AG04450 (cell line): ENCODE data around the gene MYO7B. TPM values are rescaled to one million over a fixed set of nuclear protein-coding genes. Genes with fewer than 3 reads are reported as not detected.

Source experiments
- CTCF ChIA-PET: fragments of 300-600, 350-600 bp; formaldehyde crosslinking; extraction: SDS; loops from one replicate; lab custom pipeline; 2022; ENCODE audit warnings: antibody characterized with exemption, inconsistent platforms; lab: Charles Lee
- POLR2A ChIA-PET: fragments of 350-600 bp; formaldehyde crosslinking; extraction: SDS; loops from one replicate; lab custom pipeline; 2021; ENCODE audit warnings: antibody characterized with exemption, inconsistent platforms; lab: Yijun Ruan, JAX
- DNase-seq: peaks from one replicate; pipeline ENCODE4 v3.0.0-alpha.2; 2011; ENCODE audit warnings: low read depth, low spot score
- H3K27ac ChIP-seq: one replicate; pipeline ENCODE4 v1.5.1; 2012; ENCODE audit warnings: low read depth, low read length, control low read depth
- H3K27me3 ChIP-seq: one replicate; pipeline ENCODE4 v1.6.0; 2012; ENCODE audit warnings: low read length; ENCODE audit not compliant: control insufficient read depth, insufficient read depth
- H3K4me3 ChIP-seq: 2 replicates; pipeline ENCODE4 v1.5.1; 2011; ENCODE audit warnings: mild to moderate bottlenecking, low read depth, low read length, control low read depth
- H3K9me3 ChIP-seq: 2 replicates; pipeline ENCODE4 v1.5.1; 2012; ENCODE audit warnings: low read length; ENCODE audit not compliant: control insufficient read depth, insufficient read depth
- polyA plus RNA-seq: library from polyadenylated mRNA; depleted of rRNA; stranded (reverse); fragments of >200 nt; gene quantifications from 2 replicates; pipeline ENCODE4 v1.2.3, GENCODE V29; 2011
- TF ChIP-seq, protein P1 (sequence below): IDR thresholded peaks from 2 replicates; pipeline ENCODE4 v1.5.1; 2011; ENCODE audit warnings: low read depth, low read length, control low read depth, inconsistent platforms

The MYO7B gene
- polyA plus RNA-seq, 1 experiment: 0.02 TPM

DNA sequence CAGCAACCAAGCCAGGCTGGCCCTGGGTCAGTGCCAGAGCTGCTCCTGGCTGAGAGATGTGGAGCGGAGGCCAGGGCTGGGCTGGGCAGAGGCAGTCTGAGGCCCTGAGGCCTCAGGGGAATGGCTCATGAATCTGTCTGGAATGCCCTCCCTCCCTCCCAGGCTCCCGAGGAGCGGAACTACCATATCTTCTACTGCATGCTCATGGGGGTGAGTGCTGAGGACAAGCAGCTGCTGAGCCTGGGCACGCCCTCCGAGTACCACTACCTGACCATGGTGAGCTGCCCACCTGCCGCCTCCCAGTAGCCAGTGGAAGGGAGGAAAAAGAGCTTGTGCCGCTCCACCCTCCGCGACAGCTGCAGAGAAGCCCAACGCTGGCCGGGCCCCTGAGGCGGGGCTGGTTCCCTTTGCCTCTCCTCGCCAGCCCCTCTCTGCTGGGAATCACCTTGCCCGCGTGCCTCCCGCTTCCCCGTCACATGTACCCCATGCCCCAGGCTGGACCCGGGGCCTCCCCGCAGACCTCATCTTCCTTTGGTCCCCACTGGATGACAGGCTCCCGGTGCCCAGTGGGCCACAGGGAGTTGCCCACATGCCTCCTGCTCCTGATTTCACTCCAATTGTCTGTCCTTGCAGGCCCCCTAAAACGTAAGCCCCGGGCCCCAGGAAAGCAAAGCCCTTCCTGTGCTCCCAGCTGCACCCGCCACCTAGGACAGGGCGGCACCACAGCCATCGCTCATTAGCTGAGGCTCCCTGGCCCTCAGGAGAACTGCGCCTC, 41.1 kb downstream of the MYO7B start:
- POLR2A ChIA-PET: no interaction called here
- DNase-seq: no peak
- CTCF ChIA-PET: interaction anchor here (0.5 to 2.6 kb wide), 3 partner anchors 15 to 106 kb away, joined by 3 to 7 read pairs (median 4); no protein-coding TSS in a partner anchor
- H3K27me3 ChIP-seq: peaks cover 22% of the 10 kb centered on the region
- no peaks in the 10 kb centered on the region; the same call in 1 of the 2 replicates for H3K9me3 ChIP-seq
- TF ChIP-seq, protein P1, sequence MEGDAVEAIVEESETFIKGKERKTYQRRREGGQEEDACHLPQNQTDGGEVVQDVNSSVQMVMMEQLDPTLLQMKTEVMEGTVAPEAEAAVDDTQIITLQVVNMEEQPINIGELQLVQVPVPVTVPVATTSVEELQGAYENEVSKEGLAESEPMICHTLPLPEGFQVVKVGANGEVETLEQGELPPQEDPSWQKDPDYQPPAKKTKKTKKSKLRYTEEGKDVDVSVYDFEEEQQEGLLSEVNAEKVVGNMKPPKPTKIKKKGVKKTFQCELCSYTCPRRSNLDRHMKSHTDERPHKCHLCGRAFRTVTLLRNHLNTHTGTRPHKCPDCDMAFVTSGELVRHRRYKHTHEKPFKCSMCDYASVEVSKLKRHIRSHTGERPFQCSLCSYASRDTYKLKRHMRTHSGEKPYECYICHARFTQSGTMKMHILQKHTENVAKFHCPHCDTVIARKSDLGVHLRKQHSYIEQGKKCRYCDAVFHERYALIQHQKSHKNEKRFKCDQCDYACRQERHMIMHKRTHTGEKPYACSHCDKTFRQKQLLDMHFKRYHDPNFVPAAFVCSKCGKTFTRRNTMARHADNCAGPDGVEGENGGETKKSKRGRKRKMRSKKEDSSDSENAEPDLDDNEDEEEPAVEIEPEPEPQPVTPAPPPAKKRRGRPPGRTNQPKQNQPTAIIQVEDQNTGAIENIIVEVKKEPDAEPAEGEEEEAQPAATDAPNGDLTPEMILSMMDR: no peak
- H3K27ac ChIP-seq: no peak overlapping the region
- H3K4me3 ChIP-seq: no peak overlapping the region

DNA sequence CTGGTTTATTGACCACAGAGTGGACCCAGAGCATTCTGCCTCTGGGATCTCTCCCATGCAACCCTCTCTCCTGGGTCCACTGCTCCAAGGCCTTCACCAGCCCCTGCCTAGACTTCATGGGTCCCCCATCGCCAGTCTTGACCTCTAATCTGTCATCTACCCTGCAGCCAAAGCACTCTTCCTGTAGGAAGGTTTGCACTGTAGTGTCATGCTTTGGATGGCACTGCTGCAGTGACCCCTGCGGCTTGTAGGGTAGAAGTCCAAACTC, 41.7 kb downstream of the MYO7B start:
- ChIA-PET CTCF (interaction anchor here (0.5 to 1.4 kb wide), 2 partner anchors 14 to 105 kb away, joined by 3 to 4 read pairs; no protein-coding TSS in a partner anchor), POLR2A (no interaction called here)
- no peaks in the 10 kb centered on the region; the same call in 1 of the 2 replicates for H3K9me3 ChIP-seq
- H3K4me3 ChIP-seq: no peak overlapping the region
- H3K27ac ChIP-seq: no peak overlapping the region
- no peak for DNase-seq
- TF ChIP-seq, protein P1: no peak
- peaks cover 20% of the 10 kb centered on the region for H3K27me3 ChIP-seq

DNA sequence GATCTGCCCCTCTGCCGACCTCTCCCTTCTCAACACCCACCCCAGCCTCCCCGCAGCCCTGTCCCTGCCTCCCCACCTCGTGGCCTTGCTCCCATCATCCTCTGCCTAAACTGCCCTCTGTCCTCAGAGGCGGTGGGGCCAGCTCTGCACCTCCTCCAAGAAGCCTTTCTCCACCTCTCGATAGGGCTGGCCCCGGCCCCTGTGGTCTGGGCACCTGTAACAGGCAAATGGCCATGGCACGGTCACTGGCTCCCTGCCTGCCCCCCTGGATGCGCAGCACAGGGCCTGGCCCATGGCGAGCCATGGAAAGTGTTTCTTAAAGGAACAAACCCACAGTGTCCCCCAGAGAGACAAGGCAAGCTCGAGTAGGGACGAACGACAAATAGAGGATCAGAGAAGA, 42.0 kb downstream of the MYO7B start:
- ChIA-PET CTCF (interaction anchor here (0.5 to 1.4 kb wide), 2 partner anchors 14 to 105 kb away, joined by 3 to 4 read pairs; no protein-coding TSS in a partner anchor), POLR2A (no interaction called here)
- DNase-seq: no peak
- no peaks in the 10 kb centered on the region; the same call in 1 of the 2 replicates for H3K9me3 ChIP-seq
- TF ChIP-seq, protein P1: no peak
- peaks cover 20% of the 10 kb centered on the region for H3K27me3 ChIP-seq
- H3K4me3 ChIP-seq: no peak overlapping the region
- no peak overlapping the region for H3K27ac ChIP-seq

DNA sequence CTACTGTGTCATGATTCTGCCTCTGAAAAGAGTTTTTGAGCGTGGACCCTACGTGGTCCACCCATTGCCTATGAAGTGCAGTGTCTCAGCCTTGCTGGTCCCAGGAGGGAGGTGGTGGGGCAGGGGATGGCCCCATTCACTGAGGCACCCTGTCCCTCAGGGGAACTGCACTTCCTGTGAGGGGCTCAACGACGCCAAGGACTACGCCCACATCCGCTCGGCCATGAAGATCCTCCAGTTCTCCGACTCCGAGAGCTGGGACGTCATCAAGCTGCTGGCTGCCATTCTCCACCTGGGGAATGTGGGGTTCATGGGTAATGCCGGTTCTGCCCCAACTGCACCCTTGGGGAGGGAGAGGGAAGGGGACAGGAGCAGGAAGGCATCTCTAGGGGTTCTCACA, 42.5 kb downstream of the MYO7B start:
- no peak for DNase-seq
- POLR2A ChIA-PET: no interaction called here
- TF ChIP-seq, protein P1: no peak
- CTCF ChIA-PET: interaction anchor here (1.4 kb wide), 1 partner anchor 13 kb away, joined by 4 read pairs; no protein-coding TSS in a partner anchor
- H3K9me3 ChIP-seq: no peaks in the 10 kb centered on the region; the same call in 1 of the 2 replicates
- H3K27me3 ChIP-seq: peaks cover 23% of the 10 kb centered on the region
- no peak overlapping the region for H3K27ac ChIP-seq
- H3K4me3 ChIP-seq: no peak overlapping the region

DNA sequence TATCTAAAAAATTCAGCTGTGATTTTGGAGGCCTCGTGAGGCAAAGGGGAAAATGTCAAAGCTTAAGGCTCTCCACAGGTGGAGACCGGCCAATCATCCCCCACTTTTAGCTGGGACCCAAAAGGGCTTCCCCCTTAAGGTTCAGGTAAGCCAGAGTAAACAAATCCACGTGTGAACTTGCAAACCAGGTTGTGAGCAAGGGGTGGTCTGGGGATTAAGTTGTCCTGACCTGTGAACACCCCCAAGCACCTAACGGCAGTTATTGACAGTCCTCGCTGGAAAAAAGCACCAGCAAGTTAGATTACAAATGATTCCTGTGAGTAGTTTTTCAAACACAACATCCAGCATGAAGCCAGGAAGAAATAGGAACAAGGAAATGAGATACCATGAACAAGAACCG, 42.9 kb downstream of the MYO7B start:
- ChIA-PET POLR2A (interaction anchor here (0.7 kb wide), 1 partner anchor 59 kb away, joined by 3 read pairs; no protein-coding TSS in a partner anchor), CTCF (interaction anchor here (1.4 kb wide), 1 partner anchor 13 kb away, joined by 4 read pairs; no protein-coding TSS in a partner anchor)
- no peak for DNase-seq
- Histone ChIP-seq H3K27ac (no peak overlapping the region), H3K4me3 (no peak overlapping the region), H3K27me3 (peaks cover 22% of the 10 kb centered on the region), H3K9me3 (no peaks in the 10 kb centered on the region; the same call in 1 of the 2 replicates)
- TF ChIP-seq, protein P1: no peak
